NCI-H2029 (cell line): ENCODE data around the gene GNB5.

Source experiments
- DNase-seq: peaks from one replicate; lab custom pipeline; 2025; lab: John Stamatoyannopoulos, UW

Gene GNB5

GRCh38 chr15:52140646-52141045 is 50.5 kb downstream of the GNB5 start:
- no peak for DNase-seq

GRCh38 chr15:52139599-52140462 is 51.4 kb downstream of the GNB5 start:
- peak; percentile 10 for DNase-seq

- peak; percentile 2 for DNase-seq
These were observed 53.5 kb downstream of the GNB5 start for GRCh38 chr15:52137432-52138357.

GRCh38 chr15:52136442-52136980 is 54.7 kb downstream of the GNB5 start:
- DNase-seq, result no peak

GRCh38 chr15:52134502-52135144 is 56.6 kb downstream of the GNB5 start:
- DNase-seq, result no peak

- no peak for DNase-seq
These were observed 57.5 kb downstream of the GNB5 start for GRCh38 chr15:52133510-52134220.

GRCh38 chr15:52132066-52132465 is 59.1 kb downstream of the GNB5 start:
- DNase-seq, result no peak

GRCh38 chr15:52128568-52128967 is 62.6 kb downstream of the GNB5 start:
- DNase-seq, result no peak

- DNase-seq, result no peak
These were observed 66.8 kb downstream of the GNB5 start for GRCh38 chr15:52124270-52124880.

- no peak for DNase-seq
These were observed 69.3 kb downstream of the GNB5 start for GRCh38 chr15:52121896-52122295.

GRCh38 chr15:52121006-52121405 is 70.2 kb downstream of the GNB5 start:
- DNase-seq, result no peak

GRCh38 chr15:52120488-52120887 is 70.7 kb downstream of the GNB5 start:
- DNase-seq, result no peak

GRCh38 chr15:52118969-52119749 is 72.0 kb downstream of the GNB5 start:
- DNase-seq, result no peak

GRCh38 chr15:52117549-52117948 is 73.6 kb downstream of the GNB5 start:
- no peak for DNase-seq

GRCh38 chr15:52115598-52116427 is 75.4 kb downstream of the GNB5 start:
- no peak for DNase-seq

GRCh38 chr15:52114261-52115055 is 76.7 kb downstream of the GNB5 start:
- DNase-seq, result peak; percentile 8

GRCh38 chr15:52113708-52114107 is 77.5 kb downstream of the GNB5 start:
- DNase-seq, result no peak

- DNase-seq, result no peak
These were observed 78.0 kb downstream of the GNB5 start for GRCh38 chr15:52113235-52113634.
